GM12891 (cell line): Measurements from ENCODE around the gene PLEKHO1.

ENCODE experiments used
- PAX5 ChIP-seq: IDR thresholded peaks from 2 replicates; pipeline ENCODE4 v1.6.1; 2011; ENCODE audit warnings: low read length, moderate library complexity, mild to moderate bottlenecking; ENCODE audit not compliant: insufficient read depth, severe bottlenecking
- POLR2A ChIP-seq: IDR thresholded peaks from 2 replicates; pipeline ENCODE4 v1.6.1; 2011; ENCODE audit warnings: low read depth, low read length, control low read depth
- POLR2AphosphoS5 ChIP-seq: IDR thresholded peaks from 2 replicates; pipeline ENCODE4 v1.6.1; 2011; ENCODE audit warnings: low read depth, low read length, control low read depth
- POU2F2 ChIP-seq: IDR thresholded peaks from 2 replicates; pipeline ENCODE4 v1.6.1; 2011; ENCODE audit warnings: low read depth, mild to moderate bottlenecking, control low read depth, low read length, moderate library complexity
- SPI1 ChIP-seq: IDR thresholded peaks from 2 replicates; pipeline ENCODE4 v1.6.1; 2011; ENCODE audit warnings: low read depth, low read length, control low read depth
- TAF1 ChIP-seq: IDR thresholded peaks from 2 replicates; pipeline ENCODE4 v1.6.1; 2011; ENCODE audit warnings: low read depth, low read length, control low read depth

GRCh38 chr1:150102986-150103385 is 46.7 kb upstream of the PLEKHO1 start:
- TF ChIP-seq POLR2A (no peak), POLR2AphosphoS5 (no peak), TAF1 (no peak), PAX5 (no peak), SPI1 (no peak), POU2F2 (no peak)
